Activated CD4-positive, alpha-beta T cell treated with anti-CD3 and anti-CD28 coated beads, Interleukin-2, Interleukin-6, amounts not matched to agents 100 ng/mL and 50 ng/mL, durations not matched to agents 16 hours and 8 hours (primary cell): ENCODE data around the gene ADGRG4.

Experiments
- DNase-seq: peaks from one replicate; pipeline ENCODE4 v3.0.0-alpha.2; 2020

Gene ADGRG4

DNA sequence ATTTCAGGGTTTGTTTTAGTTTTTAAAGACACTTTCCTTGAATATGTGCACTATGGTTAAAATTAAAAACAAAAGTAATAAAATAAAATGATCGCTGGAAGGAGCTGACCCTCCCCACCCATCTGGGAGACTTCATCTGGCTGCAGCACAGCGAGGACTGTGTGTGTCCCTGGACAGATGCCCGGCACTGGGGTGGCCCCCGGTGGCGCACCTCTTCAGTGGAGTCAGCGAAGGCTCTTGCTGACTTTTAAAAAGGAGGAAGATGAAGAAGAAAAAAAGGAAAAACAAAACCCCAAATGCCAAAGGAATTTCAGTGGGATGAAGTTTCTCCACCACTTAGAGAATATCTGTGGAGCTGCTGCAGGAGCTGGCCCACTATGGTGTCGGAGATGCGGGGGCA lies 5.4 kb upstream of the ADGRG4 start:
- DNase-seq, result no peak

- DNase-seq, result no peak
Measured at GRCh38 chrX:136303041-136303440, 2.3 kb downstream of the ADGRG4 start.

GRCh38 chrX:136304493-136304892 lies 3.7 kb downstream of the ADGRG4 start:
- DNase-seq, result no peak

DNA sequence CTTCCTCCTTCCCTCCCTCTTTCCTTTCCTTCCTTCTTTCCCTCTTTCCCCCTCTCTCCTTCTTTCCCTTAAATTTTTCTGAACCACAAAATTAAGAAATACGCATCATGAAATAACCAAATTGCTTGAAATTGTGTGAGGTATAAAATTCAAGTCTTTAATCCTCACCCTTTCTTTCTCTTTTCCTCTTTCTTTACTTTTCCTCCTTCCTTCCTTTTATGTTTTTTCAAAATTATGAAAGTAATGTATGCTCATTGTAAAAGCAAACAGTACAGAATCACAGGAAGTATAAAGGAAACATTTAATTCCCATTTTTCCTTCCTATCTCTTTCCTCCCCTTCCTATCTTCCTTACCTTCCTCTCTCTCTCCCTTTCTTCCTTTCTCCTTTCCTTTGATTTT lies 5.4 kb downstream of the ADGRG4 start:
- no peak for DNase-seq

DNA sequence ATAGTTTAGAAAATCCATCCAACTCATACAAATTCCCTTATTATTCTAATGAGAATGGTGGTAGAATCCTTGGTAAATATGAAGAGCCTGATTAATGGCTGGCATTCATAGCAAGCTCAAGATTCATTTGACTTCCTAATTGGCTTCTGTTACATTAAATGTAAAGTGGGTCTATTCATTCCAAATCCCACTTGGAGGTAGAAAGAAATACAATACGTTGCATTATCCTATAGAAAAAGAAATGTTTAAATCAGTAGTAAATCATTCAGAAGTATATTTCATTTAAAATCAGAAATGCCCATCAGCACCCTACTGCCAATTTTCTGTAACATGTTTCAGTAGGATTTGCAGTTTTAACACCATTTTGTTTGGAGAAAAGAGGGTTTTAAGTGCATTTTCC lies 6.7 kb downstream of the ADGRG4 start:
- DNase-seq, result no peak

GRCh38 chrX:136310411-136310810 lies 9.6 kb downstream of the ADGRG4 start:
- no peak for DNase-seq

DNA sequence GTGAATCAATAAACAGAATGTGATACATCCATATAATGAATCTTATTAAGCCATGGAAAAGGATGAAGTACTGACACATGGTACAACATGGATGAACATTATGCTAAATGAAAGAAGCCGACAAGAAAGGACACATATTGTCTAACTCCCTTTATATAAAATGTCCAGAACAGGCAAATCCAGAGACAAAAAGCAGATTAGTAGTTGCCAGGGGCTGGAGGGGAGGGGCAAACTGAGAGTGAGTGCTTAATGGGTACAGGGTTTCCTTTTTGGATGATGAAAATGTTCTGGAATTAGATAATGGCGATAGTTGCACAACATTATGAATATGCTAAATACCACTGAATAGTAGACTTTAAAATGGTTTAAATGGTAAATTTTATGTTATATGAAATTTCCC lies 17.4 kb downstream of the ADGRG4 start:
- DNase-seq, result no peak

DNA sequence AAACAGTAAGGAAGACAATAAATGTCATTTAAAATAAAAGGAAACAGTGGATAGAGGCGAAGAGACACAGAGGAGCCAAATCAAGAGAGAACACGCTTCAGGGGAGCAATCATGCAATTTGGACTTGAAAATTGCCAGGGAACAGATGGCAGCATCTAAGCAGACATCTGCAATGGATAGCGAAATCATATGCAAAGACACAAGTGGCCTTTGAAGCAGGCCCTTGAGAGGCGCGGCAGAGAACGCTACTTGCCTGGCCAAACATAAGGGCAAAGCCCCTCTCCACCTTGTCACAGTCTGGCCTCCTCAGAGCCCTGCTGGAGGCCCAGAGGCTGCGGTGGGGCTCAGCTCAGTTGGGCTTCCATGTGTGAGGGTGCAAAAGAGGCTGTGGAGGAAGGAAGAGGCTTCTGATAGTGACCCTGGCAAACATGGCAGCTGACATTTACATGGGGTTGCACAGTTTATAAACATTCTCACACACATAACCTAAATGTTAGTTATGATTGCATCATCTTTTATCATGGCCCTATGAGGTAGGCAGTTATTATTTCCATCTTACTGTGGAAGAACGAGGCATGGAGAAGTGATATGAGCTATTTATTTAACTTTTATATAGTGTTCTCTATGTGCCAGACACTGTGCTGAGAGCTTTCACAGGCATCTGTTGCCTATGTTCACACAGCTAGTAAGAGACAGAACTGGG lies 18.3 kb downstream of the ADGRG4 start:
- DNase-seq, result no peak

DNA sequence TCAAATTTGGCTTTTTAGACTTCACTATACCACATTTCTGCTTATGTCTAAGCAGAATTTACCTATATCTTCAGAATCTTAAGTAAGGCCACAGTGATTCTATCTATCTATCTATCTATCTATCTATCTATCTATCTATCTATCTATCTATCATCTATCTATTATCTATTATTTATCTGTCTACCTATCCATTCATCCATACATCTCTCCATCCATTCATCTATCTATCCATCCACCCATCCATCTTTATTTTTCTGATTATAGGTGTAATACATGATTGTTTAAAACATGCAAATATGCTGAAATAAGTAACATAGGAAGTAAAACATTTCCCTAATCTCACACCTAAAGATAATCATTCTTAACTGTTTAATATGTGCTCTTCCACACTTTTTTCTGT lies 18.8 kb downstream of the ADGRG4 start:
- DNase-seq, result no peak

- DNase-seq, result no peak
Measured at GRCh38 chrX:136321532-136321931, 20.8 kb downstream of the ADGRG4 start.

GRCh38 chrX:136322064-136322463 lies 21.3 kb downstream of the ADGRG4 start:
- no peak for DNase-seq

GRCh38 chrX:136325377-136325776 lies 24.6 kb downstream of the ADGRG4 start:
- DNase-seq, result no peak

GRCh38 chrX:136328933-136329332 lies 28.2 kb downstream of the ADGRG4 start:
- DNase-seq, result no peak

DNA sequence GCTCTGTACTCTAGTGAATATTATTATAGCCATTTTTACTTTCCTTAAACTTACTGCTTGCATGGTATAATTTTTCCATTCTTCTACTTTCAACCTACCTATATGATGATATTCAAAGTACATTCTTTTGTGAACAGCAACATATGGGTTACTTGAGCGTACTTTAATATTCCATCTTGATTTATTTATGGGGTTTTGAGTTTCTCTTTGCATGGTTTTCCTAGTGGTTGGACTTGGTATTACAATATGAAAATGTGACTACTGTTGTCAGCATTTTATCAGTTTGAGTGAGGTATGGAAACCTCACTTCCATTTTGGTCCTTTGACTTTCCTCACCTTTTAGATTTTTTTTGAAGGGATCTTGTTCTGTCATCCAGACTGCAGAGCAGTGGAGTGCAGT lies 35.9 kb downstream of the ADGRG4 start:
- DNase-seq, result peak; percentile 10

- no peak for DNase-seq
Measured at GRCh38 chrX:136339702-136340101, 38.9 kb downstream of the ADGRG4 start.

- DNase-seq, result no peak
Measured at GRCh38 chrX:136344320-136344719, 43.6 kb downstream of the ADGRG4 start.

DNA sequence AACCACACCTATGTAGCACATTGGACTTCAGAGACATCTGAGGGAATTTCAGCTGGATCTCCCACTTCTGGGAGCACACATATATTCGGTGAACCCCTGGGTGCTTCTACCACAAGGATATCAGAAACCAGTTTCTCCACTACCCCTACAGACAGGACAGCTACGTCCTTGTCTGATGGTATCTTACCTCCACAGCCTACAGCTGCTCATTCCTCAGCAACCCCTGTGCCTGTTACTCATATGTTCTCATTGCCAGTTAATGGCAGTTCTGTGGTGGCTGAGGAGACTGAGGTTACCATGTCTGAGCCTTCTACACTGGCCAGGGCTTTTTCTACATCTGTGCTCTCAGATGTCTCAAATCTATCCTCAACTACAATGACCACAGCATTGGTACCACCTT lies 45.7 kb downstream of the ADGRG4 start:
- no peak for DNase-seq

DNA sequence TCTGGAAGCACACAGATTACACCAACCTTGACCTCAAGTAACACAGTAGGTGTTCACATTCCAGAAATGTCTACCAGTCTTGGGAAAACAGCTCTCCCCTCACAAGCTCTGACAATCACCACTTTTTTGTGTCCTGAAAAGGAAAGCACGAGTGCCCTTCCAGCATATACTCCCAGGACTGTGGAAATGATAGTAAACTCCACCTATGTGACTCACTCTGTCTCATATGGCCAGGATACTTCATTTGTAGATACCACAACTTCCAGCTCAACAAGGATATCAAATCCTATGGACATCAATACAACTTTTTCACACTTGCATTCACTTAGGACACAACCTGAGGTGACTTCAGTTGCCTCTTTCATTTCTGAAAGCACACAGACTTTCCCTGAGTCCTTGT lies 46.9 kb downstream of the ADGRG4 start:
- no peak for DNase-seq

- no peak for DNase-seq
Measured at GRCh38 chrX:136353526-136354093, 52.8 kb downstream of the ADGRG4 start.

DNA sequence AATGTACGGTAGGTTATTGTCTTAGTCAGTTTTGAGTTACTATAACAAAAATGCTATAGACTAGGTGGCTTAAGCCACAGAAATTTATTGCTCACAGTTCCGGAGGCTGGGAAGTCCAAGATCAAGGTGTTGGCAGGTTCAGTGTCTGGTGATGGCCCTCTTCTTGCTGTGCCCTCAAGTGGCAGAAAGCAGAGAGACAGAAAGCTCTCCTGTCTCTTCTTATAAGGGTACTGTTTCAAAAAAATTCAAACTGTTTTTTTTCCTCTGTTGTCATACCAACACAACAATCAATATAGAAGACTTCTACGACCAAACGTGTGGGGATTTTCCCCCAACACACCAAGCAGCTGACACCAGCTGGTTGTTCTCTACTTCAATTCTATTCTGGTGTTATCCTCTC lies 53.4 kb downstream of the ADGRG4 start:
- DNase-seq, result no peak

- no peak for DNase-seq
Measured at GRCh38 chrX:136369377-136369776, 68.6 kb downstream of the ADGRG4 start.

GRCh38 chrX:136376713-136377112 lies 76.0 kb downstream of the ADGRG4 start:
- DNase-seq, result peak; percentile 56

DNA sequence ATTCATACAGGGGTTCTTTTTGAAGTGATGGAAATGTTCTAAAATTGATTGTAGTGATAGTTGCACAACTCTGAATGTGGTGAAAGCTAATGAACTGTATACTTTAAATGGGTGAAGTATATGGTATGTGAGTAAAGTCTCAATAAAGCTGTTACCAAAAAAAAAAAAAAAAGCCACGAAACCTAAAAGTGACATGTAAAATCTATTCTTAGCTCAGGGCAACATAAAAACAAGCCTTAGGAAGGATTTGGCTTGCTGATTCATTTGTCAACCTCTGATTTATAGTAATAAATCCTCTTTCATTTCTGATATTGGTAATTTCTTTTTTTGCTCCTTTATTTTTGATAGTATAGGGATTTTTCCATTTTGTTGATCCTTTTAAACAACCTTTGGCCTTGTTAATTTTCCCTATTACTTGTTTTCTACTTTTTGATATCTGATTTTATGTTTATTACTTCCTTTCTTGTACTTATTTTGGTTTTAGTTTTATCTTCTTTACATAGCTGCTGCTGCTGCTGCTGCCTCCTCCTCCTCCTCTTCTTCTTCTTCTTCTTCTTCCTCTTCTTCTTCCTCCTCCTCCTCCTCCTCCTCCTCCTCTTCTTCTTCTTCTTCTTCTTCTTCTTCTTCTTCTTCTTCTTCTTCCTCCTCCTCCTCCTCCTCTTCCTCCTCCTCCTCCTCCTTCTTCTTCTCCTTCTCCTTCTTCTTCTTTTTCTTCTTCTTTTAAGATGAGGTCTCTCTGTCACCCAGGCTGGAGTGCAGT lies 79.4 kb downstream of the ADGRG4 start:
- peak; percentile 5 for DNase-seq

GRCh38 chrX:136386173-136386572 lies 85.4 kb downstream of the ADGRG4 start:
- DNase-seq, result no peak
